ENCODE data around the gene SH3BP2.

Gene SH3BP2

GRCh38 chr4:2868877-2869487, 76.1 kb downstream of the SH3BP2 start:
- in situ Hi-C loops (cut with MboI; ENCODE audit: low sequenced_read_pairs): no loop called here

- in situ Hi-C loops (cut with MboI; ENCODE audit: low sequenced_read_pairs): no loop called here
These were observed 76.8 kb downstream of the SH3BP2 start for GRCh38 chr4:2869659-2870058.

- in situ Hi-C loops (cut with MboI; ENCODE audit: low sequenced_read_pairs): no loop called here
These were observed 77.2 kb downstream of the SH3BP2 start for GRCh38 chr4:2870082-2870481.

- in situ Hi-C loops (cut with MboI; ENCODE audit: low sequenced_read_pairs): no loop called here
These were observed 78.6 kb downstream of the SH3BP2 start for GRCh38 chr4:2871466-2871865.

DNA sequence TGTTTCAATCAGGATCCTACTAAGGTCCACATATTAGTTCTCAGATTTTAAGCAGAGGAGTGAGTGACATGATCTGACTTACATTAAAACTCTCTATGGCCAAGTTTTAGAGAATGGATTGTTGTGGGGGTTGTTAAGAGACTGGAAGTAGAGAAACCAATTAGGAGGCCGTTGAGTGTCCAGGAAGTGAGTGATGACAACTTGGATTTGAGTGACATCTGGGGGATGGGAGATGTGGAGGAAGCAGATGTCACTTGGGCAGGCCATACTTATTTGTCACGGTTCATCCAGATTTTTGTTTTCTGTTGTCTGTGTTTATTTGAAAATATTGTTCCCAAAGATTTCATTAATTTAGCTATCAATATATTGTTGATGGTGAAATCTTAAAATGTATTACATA, 79.0 kb downstream of the SH3BP2 start:
- in situ Hi-C loops (cut with MboI; ENCODE audit: low sequenced_read_pairs): no loop called here

- in situ Hi-C loops (cut with MboI; ENCODE audit: low sequenced_read_pairs): no loop called here
These were observed 80.4 kb downstream of the SH3BP2 start for GRCh38 chr4:2873329-2873728.

DNA sequence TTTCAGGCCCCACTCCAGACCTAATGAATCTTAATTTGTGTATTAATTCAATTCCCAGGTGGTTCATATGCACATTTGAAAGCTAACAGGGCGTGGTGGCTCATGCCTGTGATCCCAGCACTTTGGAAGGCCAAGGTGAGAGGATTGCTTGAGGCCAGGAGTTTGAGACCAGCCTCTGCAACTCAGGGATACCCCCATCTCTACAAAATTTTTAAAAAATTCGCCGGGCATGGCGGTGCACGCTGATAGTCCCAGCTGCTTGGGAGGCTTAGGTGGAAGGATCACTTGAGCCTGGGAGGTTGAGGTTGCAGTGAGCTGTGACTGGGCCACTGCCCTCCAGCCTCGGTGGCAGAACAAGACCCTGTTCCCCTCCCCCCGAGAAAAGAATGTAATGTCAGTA, 82.0 kb downstream of the SH3BP2 start:
- in situ Hi-C loops (cut with MboI; ENCODE audit: low sequenced_read_pairs): no loop called here

DNA sequence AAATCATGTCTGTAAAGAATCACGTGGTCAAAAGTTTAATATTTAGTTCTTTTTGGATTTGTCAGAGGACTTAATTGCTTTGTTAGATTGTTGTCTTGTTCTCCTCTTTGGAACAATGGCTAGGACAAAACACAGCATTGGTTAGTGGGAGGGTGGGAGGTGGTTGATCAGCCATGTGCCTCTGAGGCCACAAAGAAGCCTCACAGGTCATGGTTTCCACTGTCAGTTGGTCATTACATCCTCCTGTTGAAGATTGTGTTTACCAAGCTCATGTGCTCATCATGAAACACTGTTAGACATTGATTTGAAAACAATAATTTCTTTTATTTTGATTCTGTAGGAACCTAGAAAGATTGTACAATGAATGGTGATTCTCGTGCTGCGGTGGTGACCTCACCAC, 82.7 kb downstream of the SH3BP2 start:
- in situ Hi-C loops (cut with MboI; ENCODE audit: low sequenced_read_pairs): no loop called here

GRCh38 chr4:2878346-2878745, 85.5 kb downstream of the SH3BP2 start:
- in situ Hi-C loops (cut with MboI; ENCODE audit: low sequenced_read_pairs): no loop called here

GRCh38 chr4:2879026-2879425, 86.1 kb downstream of the SH3BP2 start:
- in situ Hi-C loops (cut with MboI; ENCODE audit: low sequenced_read_pairs): no loop called here

DNA sequence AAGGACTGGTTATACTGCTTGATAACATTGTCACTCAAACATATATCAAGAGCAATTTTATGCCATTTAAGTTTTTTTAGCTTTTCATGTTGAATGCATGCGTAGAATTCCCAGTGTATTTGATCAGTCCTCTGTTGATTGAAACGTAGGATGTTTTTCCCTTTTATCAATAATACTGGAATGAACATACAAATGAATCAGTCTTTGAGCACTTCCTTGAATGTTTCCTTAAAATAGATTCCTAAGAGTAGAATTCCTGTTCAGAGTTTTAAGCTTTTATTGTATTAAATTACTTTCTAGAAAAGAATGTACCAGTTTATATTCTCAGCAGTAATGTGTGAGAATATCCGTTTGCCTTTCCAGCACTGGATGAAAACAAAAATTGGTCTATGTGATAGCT, 88.5 kb downstream of the SH3BP2 start:
- in situ Hi-C loops (cut with MboI; ENCODE audit: low sequenced_read_pairs): no loop called here

DNA sequence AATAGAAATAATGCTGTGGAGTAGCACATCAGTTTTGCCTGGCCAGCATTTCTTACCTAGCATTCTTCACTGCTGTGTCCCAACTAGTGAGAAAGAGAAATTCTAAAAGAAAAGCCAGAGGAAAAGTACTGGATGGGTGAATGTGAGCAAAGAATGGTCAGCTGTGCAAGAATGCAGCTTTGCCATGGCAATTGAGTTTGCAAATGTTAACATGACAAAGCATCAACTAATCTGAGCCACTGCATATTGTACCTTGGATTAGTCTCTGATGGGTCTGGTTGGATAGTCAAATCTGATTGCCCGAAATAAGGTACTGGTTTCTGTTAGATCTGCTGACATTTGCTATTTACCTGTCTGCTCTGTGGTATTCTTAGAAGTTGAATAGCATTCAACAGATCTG, 89.5 kb downstream of the SH3BP2 start:
- in situ Hi-C loops (cut with MboI; ENCODE audit: low sequenced_read_pairs): no loop called here

GRCh38 chr4:2886161-2886560, 93.3 kb downstream of the SH3BP2 start:
- in situ Hi-C loops (cut with MboI; ENCODE audit: low sequenced_read_pairs): no loop called here

DNA sequence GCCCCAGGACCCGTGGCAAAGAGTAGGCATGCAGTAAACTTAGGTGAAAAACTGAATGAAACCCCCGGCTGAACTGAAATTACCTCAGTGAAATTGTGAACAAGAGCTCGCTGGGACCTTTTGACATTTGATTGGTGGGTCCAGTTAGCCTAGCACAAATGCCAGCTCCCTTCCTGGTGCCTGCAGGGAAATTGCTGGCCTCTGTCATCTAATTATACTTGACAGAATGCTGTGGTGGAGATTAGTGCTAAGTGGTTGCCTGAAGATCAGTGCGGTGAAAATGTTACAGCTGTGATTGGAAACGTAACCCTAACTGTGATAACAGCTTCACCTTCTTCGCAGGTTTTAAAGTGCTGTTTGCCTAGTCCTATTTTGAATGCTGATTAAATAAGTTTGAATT, 93.7 kb downstream of the SH3BP2 start:
- in situ Hi-C loops (cut with MboI; ENCODE audit: low sequenced_read_pairs): no loop called here

- in situ Hi-C loops (cut with MboI; ENCODE audit: low sequenced_read_pairs): no loop called here
These were observed 94.5 kb downstream of the SH3BP2 start for GRCh38 chr4:2887343-2887742.

- in situ Hi-C loops (cut with MboI; ENCODE audit: low sequenced_read_pairs): no loop called here
These were observed 96.0 kb downstream of the SH3BP2 start for GRCh38 chr4:2888886-2889285.
